GM11168 (cell line): ENCODE results near the gene RABL2B.

ENCODE experiments used
- in situ Hi-C: fragments of 300-500 bp; cut with MboI; formaldehyde crosslinking; loops from one replicate; pipeline ENCODE4 v1.12.0; 2022; ENCODE audit warnings: low sequenced_read_pairs; ENCODE audit not compliant: unreplicated experiment

RABL2B gene

DNA sequence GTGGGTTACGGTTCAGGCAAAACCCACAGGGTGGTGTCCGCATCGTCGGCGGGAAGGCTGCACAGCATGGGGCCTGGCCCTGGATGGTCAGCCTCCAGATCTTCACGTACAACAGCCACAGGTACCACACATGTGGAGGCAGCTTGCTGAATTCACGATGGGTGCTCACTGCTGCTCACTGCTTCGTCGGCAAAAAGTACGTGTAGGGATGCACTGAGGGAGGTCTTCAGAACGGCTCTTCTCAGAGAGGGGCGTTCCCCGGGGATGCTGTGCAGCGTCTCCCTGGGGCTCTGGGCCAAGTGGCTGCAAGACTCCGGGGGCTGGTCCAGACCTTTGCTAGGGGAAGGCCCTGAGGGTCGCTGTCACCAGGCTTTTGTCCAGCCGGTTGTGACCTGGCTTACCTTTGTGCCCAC lies 44.2 kb downstream of the RABL2B start:
- in situ Hi-C loops, result no loop called here

DNA sequence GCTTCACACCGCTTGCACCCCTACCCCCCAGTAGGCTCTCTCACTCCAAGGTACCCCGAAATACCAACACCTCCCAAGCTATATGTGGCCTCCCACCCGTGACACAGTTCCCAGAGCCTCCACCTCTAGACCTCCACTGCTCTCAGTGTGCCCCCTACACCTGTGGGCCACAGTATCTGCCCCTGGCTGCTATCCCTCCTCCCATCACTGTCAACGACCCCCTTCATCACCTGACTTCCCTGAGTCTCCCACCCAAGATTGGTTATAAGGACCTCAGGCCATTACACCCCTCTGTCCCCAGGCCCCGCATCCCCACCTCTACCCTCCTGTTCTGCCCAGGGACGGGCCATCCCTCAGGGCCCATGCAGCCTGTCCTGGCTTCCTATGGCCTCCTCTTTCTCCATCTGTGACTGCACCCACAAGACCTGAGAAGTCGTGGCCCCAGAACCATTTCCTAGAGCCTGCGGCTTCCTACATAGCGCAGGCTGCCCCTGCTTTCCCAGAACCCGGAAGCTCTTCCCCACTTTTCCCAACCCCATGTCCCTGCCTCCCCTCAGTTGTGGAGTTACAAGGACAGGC lies 44.7 kb downstream of the RABL2B start:
- in situ Hi-C loops, result no loop called here

- in situ Hi-C loops, result no loop called here
These were observed 45.4 kb downstream of the RABL2B start, which contains the start of gene ACR for GRCh38 chr22:50737728-50738648. ACR (plus strand) TSS chr22:50738204; CDS start chr22:50738236, 32 bp downstream.

DNA sequence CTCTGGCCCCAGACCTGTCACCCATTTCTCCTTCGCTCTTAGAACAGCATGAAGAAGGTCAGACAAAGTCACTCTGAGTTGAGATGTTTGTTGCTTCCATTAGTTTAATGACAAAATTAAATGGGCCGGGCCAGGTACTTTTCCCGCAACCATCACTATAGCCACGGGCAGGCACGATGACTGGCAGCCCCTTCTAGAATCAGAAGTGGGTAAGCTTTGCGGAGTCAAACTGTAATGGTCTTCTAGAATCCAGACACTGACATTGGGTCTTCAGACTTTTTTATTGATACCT lies 47.8 kb downstream of the RABL2B start:
- in situ Hi-C loops, result no loop called here

GRCh38 chr22:50734986-50735738 lies 48.3 kb downstream of the RABL2B start:
- in situ Hi-C loops, result no loop called here

- in situ Hi-C loops, result no loop called here
These were observed 49.1 kb downstream of the RABL2B start for GRCh38 chr22:50734343-50734771.

- in situ Hi-C loops, result no loop called here
These were observed 49.7 kb downstream of the RABL2B start for GRCh38 chr22:50733521-50734342.

DNA sequence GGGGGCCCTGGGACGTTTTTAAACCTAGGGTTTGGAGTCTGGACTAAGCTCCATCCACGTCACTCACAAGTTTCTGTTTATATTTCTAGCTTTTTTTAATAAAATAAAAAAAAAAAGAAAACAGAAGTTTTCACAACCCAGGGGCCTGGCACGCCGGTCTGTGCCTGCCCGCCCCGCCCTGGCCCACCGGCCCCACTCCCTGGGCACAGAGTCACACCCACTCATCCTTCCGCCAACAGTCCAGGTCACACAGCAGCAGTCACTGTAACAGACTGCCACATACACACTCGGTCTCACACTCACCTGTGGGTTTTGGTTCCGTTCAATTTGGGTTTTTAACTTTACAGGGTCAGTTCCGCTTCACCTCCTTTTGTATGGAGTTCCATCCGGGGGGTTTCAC lies 50.8 kb downstream of the RABL2B start:
- in situ Hi-C loops, result no loop called here

DNA sequence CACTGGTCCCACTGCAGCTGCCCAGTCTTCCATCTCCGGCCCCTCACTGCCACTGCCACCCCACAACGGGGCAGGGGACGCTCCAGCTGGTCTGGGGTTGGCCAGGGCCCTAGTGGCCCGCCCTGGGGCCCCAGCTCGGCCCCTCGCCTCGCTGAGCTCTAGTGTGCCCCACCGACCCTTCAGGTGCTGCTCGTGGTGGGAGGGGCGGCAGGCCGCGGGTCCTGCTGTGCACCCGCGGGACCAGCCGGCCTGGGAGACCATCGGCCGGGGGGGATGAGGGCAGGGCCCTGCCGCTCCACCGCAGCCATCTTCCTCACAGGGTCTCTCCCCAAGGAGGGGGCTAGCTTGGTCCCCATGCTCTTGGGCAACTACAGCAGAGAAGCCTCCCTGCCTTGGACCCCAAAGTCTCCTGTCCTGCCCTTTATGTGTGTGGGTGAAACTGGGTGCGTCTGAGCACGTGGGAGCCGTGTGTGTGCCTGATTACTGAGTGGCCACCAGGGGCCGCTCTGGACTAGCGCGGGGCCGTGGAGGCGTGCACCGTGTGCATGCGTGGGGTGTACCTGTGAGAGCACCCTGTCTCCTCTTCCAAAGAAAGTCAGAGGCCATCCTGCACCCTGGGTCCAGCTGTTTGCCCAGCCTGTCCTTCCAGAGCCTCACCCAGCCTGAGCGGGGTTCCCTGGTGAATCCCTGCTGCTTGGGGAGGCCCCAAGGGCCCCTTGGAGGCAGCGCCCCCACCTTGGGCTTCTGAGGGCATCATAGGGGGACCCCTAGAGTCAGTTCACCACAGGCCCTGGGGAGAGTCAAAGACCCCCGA lies 51.4 kb downstream of the RABL2B start:
- in situ Hi-C loops, result no loop called here

DNA sequence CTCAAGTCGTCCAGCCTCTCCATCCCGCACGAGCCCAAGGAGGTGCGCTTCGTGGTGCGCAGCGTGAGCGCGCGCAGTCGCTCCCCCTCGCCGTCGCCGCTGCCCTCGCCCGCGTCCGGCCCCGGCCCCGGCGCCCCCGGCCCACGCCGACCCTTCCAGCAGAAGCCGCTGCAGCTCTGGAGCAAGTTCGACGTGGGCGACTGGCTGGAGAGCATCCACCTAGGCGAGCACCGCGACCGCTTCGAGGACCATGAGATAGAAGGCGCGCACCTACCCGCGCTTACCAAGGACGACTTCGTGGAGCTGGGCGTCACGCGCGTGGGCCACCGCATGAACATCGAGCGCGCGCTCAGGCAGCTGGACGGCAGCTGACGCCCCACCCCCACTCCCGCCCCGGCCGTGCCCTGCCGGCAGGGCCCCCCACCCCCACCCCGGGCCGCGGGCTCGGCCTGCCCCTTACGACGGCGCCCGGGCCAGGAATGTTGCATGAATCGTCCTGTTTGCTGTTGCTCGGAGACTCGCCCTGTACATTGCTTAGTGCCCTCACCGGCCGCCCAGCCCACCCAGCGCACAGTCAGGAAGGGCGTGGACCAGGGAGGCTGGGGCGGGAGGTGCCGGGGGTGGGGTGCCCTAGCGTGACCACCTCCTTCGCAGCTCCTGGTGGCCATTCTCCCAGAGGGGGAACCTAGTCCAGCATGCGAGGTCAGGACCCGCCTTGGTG lies 52.3 kb downstream of the RABL2B start:
- in situ Hi-C loops, result no loop called here

DNA sequence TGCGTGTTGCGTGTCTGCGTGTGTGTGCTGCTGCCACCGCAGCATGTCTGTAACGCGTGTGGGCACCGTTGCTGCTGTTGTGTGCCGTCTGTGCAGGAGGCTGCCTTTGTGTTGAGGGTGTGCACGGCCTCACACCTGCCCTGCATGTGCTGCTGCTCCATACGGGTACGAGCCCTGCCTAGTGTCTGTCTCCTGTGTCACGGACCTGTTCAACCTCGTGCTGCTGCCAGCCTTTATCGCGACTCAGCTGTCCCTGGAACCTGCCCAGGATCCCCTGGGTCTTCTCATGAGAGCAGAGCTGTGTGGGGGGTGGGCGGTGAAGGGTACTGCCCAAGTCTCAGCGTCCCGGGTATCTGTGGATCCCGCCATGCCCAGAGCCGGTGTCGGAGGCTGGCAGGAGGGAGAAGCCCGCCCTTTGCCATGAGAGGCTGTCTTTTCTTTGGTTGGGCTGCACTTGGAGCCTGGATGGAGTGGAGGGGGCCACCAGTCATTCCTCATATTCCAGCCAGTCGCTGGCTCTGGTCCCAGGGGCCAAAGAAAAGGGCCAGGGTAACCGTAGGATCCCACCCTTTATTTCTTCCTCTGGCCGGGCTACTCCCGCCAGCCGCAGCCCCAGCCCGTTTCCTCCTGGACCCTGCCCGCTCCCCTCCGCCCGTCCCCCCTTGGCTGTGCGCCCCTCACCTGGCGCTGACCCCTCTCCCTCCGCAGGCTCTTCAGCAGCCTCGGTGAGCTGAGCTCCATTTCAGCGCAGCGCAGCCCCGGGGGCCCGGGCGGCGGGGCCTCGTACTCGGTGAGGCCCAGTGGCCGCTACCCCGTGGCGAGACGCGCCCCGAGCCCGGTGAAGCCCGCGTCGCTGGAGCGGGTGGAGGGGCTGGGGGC lies 53.2 kb downstream of the RABL2B start:
- in situ Hi-C loops, result no loop called here

DNA sequence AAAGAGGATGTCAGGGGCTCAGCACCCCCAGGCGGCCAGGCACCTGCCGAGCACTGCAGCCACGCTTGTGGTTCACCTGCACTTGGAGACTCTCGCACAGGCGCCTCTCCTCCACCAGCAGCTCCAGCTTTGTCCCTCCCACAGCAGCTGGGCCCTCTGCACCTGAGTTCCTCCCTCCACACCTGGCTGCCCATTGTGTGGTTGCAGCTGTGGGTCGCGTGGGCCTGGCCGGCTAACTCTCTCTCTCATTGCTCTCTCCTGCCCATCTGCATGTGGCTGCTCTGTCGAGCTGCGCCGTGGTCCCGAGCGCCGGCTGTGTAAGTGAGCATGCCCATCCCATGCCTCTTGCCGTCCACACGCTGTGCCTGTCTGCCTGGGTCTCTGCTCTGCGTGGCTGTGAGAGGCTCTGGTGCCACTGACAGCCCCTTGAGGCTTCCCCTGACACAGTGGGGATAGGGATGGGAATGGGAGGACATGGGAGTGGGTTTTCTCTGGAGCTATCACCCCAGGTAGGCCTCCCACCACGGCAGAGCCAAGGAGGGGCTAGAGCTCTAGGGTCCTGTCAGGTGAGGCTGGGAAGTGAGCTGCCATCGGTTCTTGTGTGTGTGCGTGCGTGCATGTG lies 53.9 kb downstream of the RABL2B start:
- in situ Hi-C loops, result no loop called here

DNA sequence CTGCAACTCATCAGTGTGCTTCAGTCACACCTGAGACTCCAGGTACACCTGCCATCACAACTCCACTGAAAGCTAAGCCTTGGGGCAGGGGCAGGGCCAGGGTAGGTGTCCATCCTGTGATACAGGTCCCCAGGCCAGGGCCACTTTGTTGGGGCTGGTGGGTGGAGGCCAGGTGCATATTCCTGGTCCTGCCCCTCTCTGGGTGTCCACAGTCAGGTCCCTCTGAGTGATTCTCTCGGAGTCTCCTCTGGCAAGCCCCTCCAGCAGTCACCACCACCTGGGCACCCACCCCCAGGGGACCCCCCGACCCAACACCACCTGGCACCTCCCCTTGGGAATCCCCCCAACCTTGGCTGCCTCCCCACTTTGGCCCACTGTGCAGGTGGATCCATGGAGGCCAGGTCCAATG lies 54.9 kb downstream of the RABL2B start:
- in situ Hi-C loops, result no loop called here

DNA sequence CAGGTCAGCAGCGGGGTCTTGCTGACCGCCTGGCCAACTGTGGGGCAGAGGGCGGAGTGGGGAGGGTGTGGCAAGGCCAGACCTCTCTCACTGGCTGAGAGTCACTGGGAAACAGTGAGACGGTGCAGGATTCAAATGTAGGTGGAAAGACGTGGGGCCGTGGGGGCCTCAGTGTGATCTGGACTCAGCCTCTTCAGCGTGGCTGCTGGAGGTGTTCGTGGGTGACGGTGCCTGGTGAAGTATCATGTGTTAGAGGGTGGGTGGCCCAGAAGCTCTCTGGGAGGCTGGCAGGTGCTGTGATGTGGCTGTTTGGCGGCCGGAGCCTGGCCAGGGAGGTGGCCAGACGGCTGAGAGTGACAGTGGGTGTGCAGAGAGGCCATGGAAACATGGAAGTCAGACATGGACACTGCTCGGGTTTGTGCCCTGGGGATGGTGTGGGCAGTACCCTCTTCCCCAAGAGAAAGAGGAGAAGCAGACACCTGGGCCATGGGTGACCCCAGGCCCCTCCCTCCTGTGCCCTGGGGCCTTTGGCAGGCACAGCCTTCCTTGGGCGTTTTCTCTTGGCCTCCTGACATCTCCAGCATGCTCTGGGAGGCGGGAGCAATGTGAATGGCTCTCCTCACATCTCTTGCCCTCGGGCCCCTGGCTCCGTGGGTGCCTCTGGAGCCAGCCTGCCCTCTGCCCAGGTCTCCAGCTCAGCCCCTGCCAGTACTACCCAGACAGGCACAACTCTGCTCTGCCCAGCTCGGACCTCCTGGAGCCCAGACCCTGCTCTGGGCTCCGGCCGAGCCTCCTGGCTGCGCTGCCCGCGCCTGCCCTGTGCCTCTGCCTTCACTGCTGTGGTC lies 55.5 kb downstream of the RABL2B start:
- in situ Hi-C loops, result no loop called here

- in situ Hi-C loops, result no loop called here
These were observed 56.6 kb downstream of the RABL2B start for GRCh38 chr22:50726643-50727340.

DNA sequence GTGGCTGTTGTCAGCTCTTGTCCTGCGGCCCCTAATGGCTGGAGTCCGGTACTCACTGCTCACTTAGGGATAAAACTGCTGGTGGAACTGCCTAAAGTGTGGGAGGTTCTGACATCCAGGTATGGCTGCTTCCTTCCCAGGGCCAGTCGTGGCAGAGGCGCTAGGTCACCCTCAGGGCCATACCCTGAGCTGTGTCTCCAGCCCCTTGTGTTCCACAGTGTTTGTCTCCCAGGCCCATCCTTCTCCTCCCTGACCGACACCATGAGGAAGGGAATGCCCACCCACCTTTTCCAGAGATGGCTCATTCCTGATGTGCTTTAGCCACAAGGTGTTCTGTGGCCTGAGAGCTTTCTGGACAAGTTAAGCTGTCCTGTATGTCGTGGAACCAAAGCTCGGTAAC lies 57.8 kb downstream of the RABL2B start:
- in situ Hi-C loops, result no loop called here
